Psoas muscle (tissue), 8 donors: ENCODE results near the gene IQGAP2. TPM values are rescaled to one million over a fixed set of nuclear protein-coding genes. Genes with fewer than 3 reads are reported as not detected.

ENCODE experiments used
- ATAC-seq, 4 donors: fragments of 200-7000 bp; cut with Tn5 transposase; one replicate each; pipeline ENCODE4 v1.9.1; 2020; ENCODE audit warnings: moderate library complexity in 3 of 4, mild to moderate bottlenecking in 2 of 4
- DNase-seq, 2 donors: peaks; one replicate each; pipeline ENCODE4 v3.0.0-alpha.2; 2020
- H3K27ac ChIP-seq: fragments of 200-600 bp; one replicate; pipeline ENCODE4 v1.8.0; 2022
- H3K27me3 ChIP-seq, 3 donors: fragments of 200-600 bp in 1 of 3; one replicate each; pipeline versions ENCODE4 v1.6.1 to v1.8.0; 2013 to 2022; ENCODE audit warnings: low read length in 2 of 3, mild to moderate bottlenecking in 2 of 3, moderate library complexity in 1 of 3; ENCODE audit not compliant: insufficient read depth in 3 of 3
- H3K36me3 ChIP-seq, 2 donors: fragments of 200-600 bp in 1 of 2; one replicate each; pipeline versions ENCODE4 v1.6.1 to v1.8.0; 2013 to 2022; ENCODE audit warnings: low read depth in 1 of 2, mild to moderate bottlenecking in 1 of 2, moderate library complexity in 1 of 2; ENCODE audit not compliant: insufficient read depth in 1 of 2
- H3K4me1 ChIP-seq: fragments of 200-600 bp; one replicate; pipeline ENCODE4 v1.8.0; 2022
- H3K4me3 ChIP-seq: fragments of 200-600 bp; one replicate; pipeline ENCODE4 v1.8.0; 2022; ENCODE audit warnings: mild to moderate bottlenecking
- H3K9me3 ChIP-seq: fragments of 200-600 bp; one replicate; pipeline ENCODE4 v1.8.0; 2022
- CTCF ChIP-seq: fragments of 200-600 bp; IDR thresholded peaks from one replicate; pipeline ENCODE4 v1.8.0; 2022; ENCODE audit warnings: antibody characterized with exemption
- WGBS, 3 donors: extraction: QIAGEN DNeasy Blood & Tissue Kit; methylation state at CpG; one replicate each; pipeline versions ENCODE4 v1.1.6 to v1.1.7; 2013; 5-methylcytosine and 5-hydroxymethylcytosine counted together
- intact Hi-C, 2 donors: fragments of 100-400 bp; cut with DNase I; formaldehyde crosslinking; loops; one replicate each; pipeline versions ENCODE4 v1.11.0 to v1.14.2; 2022
- polyA plus RNA-seq, 3 donors: library from polyadenylated mRNA; stranded (reverse); fragments of 200-250 nt; gene quantifications; one replicate each; pipeline ENCODE4 v1.2.3, GENCODE V29; 2013
- total RNA-seq, 4 donors: library from RNA; stranded (reverse); fragmentation: NEBNext Ultra II Directional in 2 of 4; extraction: Animal tissue kit (Norgen Biotek cat#: 25700) in 2 of 4; gene quantifications; one replicate each; pipeline versions ENCODE4 v1.2.1 to v1.2.4, GENCODE V29; 2021 to 2023
- donor health status: healthy with polysubstance abuse.
- donor health status: DM: no; HTN: no; CAD: no; lungs with moderate emphysema.
- donor health status: Bipolar disorder and iron deficiency.
- donor health status: healthy.
- donor health status: DM: yes; HTN: yes; CAD: no.
- donor health status: DM: no; HTN: no; CAD: no.
- donor health status: DM: no; HTN: no; CAD: no.
- donor health status: DM: yes; HTN: yes; CAD: no.

The IQGAP2 gene
- total and polyA plus RNA-seq, 7 donors, result 0.52 to 4.3 (median 1.4) TPM

DNA sequence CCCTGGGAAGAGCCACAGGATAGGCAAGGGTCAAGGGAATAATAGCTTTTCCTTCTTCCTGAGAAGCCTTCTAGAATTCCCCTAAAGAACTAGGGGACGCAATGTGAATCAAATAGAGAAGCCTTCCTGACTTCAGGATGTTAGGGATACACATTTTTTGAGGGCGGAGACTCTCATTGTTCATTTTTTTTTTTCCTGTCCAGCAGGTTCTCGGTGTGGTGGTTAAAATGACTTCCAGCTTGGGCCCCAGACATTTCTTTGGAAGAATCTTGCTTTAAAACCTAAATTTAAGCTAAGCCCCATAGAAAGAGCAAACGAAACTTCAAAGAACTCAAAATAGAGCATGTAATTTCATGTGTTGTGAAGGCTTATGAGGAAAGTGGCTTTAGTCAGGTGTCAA, 80.8 kb downstream of the IQGAP2 start:
- no peak for TF ChIP-seq CTCF
- DNase-seq, result no peak
- H3K4me1 ChIP-seq, result no peaks in the 10 kb centered on the region
- no peaks in the 10 kb centered on the region for H3K36me3 ChIP-seq
- no peak for ATAC-seq
- 56 to 63% (median 60%) methylated on average over 4 of the region's 4 CpGs for WGBS, 3 donors
- intact Hi-C loops, result no loop called here
- no peaks in the 10 kb centered on the region for H3K9me3 ChIP-seq
- H3K4me3 ChIP-seq, result no peak overlapping the region
- H3K27me3 ChIP-seq, result no peaks in the 10 kb centered on the region
- no peak overlapping the region for H3K27ac ChIP-seq

GRCh38 chr5:76485511-76485910, 82.4 kb downstream of the IQGAP2 start:
- intact Hi-C loops, result no loop called here
- H3K4me3 ChIP-seq, result no peak overlapping the region
- DNase-seq (no peak), ATAC-seq (no peak)
- peaks cover 0 to 2% (median 0%) of the 10 kb centered on the region in 3 donors for H3K27me3 ChIP-seq
- no peaks in the 10 kb centered on the region for H3K36me3 ChIP-seq
- no peak for TF ChIP-seq CTCF
- no peak overlapping the region for H3K27ac ChIP-seq
- H3K9me3 ChIP-seq, result no peaks in the 10 kb centered on the region
- H3K4me1 ChIP-seq, result no peaks in the 10 kb centered on the region

DNA sequence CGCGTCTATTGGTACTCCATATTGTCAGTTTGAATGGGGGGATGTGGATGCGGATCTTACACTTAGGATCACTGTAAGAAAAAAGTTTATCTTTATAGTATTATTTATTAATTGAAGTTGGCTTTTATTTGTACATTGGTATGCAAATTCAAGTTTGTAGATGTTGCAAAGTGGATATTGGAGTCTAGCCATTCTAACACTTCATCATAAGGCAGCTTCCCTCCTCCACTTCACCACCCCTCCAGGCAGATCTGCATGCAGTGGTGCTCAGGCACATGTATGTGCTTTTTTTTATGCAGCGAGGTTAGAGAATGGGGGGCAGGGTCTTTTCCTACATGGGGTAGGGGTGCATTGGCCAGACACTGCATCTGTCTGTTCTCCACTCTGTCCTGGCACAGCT, 84.3 kb downstream of the IQGAP2 start:
- Histone ChIP-seq H3K27ac (no peak overlapping the region), H3K4me1 (no peaks in the 10 kb centered on the region), H3K27me3 (peaks cover 0 to 2% (median 0%) of the 10 kb centered on the region in 3 donors), H3K9me3 (no peaks in the 10 kb centered on the region), H3K36me3 (no peaks in the 10 kb centered on the region), H3K4me3 (no peak overlapping the region)
- DNase-seq (no peak), ATAC-seq (no peak)
- 94 to 98% (median 97%) methylated on average over 4 of the region's 4 CpGs for WGBS, 3 donors
- no peak for TF ChIP-seq CTCF
- intact Hi-C loops, result no loop called here

- WGBS, 3 donors, result 72 to 93% (median 73%) methylated on average over 1 of the region's 1 CpG
- H3K27ac ChIP-seq, result no peak overlapping the region
- H3K36me3 ChIP-seq, result no peaks in the 10 kb centered on the region
- TF ChIP-seq CTCF, result no peak
- no peak for ATAC-seq
- H3K27me3 ChIP-seq, result peaks cover 0 to 2% (median 0%) of the 10 kb centered on the region in 3 donors
- no peak for DNase-seq
- intact Hi-C loops, result no loop called here
- H3K4me1 ChIP-seq, result no peaks in the 10 kb centered on the region
- H3K4me3 ChIP-seq, result no peak overlapping the region
- no peaks in the 10 kb centered on the region for H3K9me3 ChIP-seq
Measured at GRCh38 chr5:76487821-76488220, 84.7 kb downstream of the IQGAP2 start.

- 77 to 85% (median 84%) methylated on average over 6 of the region's 6 CpGs for WGBS, 3 donors
- ATAC-seq, result no peak
- H3K27ac ChIP-seq, result no peak overlapping the region
- intact Hi-C loops, result no loop called here
- H3K36me3 ChIP-seq, result no peaks in the 10 kb centered on the region
- H3K27me3 ChIP-seq, result peaks cover 0 to 2% (median 0%) of the 10 kb centered on the region in 3 donors
- no peak for TF ChIP-seq CTCF
- H3K4me3 ChIP-seq, result no peak overlapping the region
- no peaks in the 10 kb centered on the region for H3K4me1 ChIP-seq
- no peaks in the 10 kb centered on the region for H3K9me3 ChIP-seq
- DNase-seq, result no peak
Measured at GRCh38 chr5:76488969-76489368, 85.9 kb downstream of the IQGAP2 start.
